GM21367 (cell line): ENCODE results near the gene EIF2B2.
"Not testable (repeated sequence)": the region's sequence is repeated elsewhere in the genome, so short reads cannot be mapped to it uniquely, and the experiment has no call there.

ENCODE experiments used
- ATAC-seq: cut with Tn5 transposase; IDR thresholded peaks from one replicate; pipeline ENCODE4 v1.9.1; 2021; ENCODE audit not compliant: unreplicated experiment

EIF2B2 gene

GRCh38 chr14:74988993-74989392 lies 13.7 kb upstream of the EIF2B2 start:
- ATAC-seq, result no peak

- ATAC-seq, result not testable (repeated sequence)
Measured at GRCh38 chr14:74994182-74994581, 8.5 kb upstream of the EIF2B2 start.

DNA sequence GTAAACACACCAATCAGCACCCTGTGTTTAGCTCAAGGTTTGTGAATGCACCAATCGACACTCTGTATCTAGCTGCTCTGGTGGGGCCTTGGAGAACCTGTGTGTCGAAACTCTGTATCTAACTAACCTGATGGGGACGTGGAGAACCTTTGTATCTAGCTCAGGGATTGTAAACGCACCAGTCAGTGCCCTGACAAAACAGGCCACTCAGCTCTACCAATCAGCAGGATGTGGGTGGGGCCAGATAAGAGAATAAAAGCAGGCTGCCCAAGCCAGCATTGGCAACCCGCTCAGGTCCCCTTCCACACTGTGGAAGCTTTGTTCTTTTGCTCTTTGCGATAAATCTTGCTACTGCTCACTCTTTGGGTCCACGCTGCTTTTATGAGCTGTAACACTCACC lies 6.9 kb upstream of the EIF2B2 start:
- ATAC-seq, result not testable (repeated sequence)

DNA sequence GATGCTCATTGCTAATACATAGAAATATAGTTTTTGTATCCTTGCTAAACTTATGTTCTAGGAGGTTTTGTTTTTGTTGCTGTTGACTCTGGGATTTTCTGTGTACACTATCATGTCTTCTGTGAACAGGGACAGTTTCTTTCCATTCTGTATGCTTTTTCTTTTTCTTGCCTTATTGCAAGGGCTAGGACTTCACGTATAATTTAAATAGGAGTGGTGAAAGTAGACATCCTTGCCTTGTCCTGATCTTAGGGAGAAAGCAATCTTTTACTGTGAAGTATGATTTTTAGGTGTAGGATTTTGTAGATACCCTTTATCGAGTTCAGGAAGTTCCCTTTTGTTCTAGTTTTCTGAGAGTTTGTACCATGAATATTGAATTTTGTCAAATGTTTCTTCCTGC lies 1.5 kb upstream of the EIF2B2 start:
- ATAC-seq, result no peak

GRCh38 chr14:75001899-75002298 lies 822 bp upstream of the EIF2B2 start:
- ATAC-seq, result no peak

- no peak for ATAC-seq
Measured at GRCh38 chr14:75003250-75004027, 718 bp downstream of the EIF2B2 start.

DNA sequence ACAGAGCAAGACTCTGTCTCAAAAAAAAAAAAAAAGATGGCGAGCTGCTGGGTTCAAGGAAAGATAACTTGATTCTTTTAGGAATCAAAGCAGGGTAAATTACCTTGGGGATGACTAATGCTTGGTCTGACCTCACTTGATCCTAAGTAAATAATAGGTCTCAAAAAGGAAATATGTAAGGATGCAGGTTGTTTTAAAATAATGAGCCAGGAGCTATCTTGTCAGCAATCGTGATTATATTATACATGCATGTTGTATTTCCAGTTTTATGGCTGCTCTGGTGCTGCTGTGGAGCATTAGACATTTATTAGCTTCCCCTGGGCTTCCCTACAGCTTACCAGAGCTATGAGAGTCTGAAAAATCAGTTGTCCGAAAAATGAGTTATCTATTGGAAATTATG lies 2.6 kb downstream of the EIF2B2 start:
- ATAC-seq, result no peak

DNA sequence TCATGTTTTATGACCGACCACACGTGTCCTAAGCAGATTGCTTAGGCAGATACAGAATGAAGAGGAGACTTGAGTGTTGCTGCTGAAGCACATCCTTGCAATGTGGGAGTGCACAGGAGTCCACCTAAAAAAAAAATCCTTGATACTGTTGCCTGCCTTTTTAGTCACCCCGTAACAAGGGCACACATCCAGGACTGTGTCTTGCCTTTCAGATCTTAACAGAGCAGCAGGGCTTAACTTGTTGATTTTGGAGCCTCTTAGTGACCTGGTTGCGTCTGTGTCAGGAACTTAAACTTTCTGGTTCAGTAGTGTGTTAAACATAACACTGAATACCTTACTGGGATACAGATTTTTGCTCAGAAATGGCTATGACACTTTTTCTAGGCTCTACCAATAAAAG lies 6.5 kb downstream of the EIF2B2 start:
- no peak for ATAC-seq

DNA sequence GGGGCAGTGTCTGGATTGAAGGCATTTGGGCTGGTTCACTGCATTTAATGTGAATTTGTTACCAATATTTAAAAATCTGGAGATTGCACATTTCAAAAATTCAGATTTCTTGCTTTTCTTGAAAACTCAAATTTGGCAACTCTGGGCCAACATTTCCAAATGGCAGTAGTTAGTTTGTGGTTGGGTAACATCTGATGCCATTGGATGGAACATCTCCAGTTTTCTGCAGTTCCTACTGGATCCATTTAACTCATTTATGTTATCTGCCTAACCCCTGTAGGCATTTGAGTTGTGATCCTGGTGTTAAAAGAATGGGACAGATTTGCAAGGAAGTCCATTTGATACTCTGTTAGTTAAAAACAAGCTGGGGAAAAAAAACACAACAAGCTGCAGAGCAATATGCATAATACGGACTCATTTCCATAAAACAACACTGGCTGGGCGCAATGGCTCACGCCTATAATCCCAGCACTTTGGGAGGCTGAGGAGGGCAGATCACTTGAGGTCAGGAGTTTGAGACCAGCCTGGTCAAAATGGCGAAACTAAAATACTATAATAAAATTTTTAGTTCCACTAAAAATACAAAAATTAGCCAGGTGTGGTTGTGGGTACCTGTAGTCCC lies 7.9 kb downstream of the EIF2B2 start:
- no peak for ATAC-seq

- no peak for ATAC-seq
Measured at GRCh38 chr14:75011356-75011994, 8.8 kb downstream of the EIF2B2 start.

DNA sequence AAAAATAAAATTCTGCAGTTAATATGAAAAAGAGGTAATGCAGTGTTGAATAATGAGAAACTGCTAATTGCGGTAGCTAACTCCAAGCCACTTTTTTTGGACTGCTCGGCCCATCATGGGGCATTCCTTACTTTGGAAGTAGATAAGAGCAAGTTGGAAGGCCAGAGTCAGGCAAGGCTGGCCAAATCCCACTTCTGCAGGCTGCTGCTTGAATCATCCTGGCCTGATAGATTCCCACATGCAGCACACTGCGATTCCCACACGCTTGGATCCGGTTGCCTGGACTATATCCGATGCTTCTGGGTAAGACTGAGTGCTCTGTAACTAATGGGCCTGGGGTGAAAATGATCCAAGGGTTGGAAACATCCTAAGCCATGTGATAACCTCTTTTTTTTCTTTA lies 10.6 kb downstream of the EIF2B2 start:
- ATAC-seq, result no peak

DNA sequence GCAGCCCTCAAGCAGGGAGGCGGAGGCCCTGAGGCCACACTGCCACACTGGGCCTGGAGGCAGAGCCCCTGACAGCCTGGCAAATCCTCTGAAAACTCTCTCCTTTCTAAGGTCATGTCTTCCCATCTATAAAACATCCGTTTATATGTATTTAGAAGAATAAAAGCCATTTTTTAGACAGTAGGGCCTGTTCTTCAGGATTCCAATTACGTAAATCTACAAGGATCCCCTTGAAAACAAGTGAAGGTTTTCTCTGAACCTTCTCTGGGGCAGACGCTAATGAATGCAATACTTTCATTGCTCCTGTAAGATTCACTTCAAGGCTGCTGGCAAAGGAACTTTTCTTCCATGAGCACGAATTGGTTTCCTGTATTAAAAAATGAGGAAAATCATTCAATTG lies 12.8 kb downstream of the EIF2B2 start:
- ATAC-seq, result no peak

- no peak for ATAC-seq
Measured at GRCh38 chr14:75016815-75017214, 14.1 kb downstream of the EIF2B2 start.

DNA sequence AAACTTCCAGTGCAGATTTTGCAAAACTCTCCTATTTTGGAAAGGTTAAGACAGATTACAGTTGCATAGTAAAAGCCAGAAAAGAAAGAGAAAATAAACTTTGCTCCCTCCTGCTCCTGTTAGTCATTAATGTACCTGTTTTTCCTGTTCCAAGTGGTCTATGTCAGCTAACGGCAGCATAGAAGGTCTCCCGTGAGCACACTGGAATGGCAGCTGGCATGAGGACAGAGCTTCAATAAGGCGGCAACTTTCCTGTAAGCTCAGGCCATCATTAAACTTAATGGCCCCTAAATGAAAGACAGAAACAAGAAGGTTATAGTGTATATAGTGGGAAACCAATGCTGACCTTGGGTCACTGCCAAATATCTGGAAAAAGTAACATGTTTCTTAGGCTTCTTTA lies 16.0 kb downstream of the EIF2B2 start:
- ATAC-seq, result no peak

DNA sequence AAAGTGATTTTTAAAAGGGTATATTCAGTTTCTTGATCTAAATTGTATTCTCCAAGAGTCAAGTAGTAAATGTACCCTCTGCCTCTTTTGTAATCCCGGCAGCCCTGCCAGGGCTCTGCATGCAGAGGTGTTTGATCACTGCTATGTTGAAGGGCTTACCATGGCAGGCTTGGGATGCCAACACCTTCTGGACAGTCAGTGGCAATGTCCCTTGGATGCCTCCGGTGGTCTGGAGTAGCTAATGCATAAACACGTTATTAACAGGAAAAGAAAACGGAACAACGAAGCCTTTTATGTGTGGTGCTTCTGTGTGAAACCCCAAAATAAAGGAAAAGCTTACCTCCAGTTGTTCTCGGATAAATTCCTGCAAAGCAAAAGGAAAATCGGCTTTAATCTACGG lies 19.9 kb downstream of the EIF2B2 start:
- ATAC-seq, result no peak

- ATAC-seq, result no peak
Measured at GRCh38 chr14:75023108-75023507, 20.4 kb downstream of the EIF2B2 start.

- no peak for ATAC-seq
Measured at GRCh38 chr14:75025082-75025481, 22.4 kb downstream of the EIF2B2 start.

GRCh38 chr14:75025876-75026275 lies 23.2 kb downstream of the EIF2B2 start:
- no peak for ATAC-seq

DNA sequence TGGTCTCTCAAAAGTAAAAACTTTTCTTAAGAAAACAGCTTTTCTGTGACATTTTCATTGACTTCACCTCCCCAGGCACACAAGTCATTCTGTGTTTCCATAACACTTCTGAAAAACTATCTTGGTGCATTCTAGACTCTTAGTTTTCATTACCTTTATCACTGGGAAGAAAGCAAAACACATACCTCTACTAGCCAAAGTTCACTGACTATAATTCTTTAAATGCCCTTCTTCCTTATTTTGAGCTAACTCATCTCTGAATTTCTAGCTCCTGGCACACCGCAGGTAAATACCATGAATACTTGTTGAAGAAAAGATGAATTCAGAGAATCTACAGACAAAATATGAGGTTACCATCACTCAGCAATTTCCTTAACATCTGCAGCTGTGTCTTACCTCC lies 27.4 kb downstream of the EIF2B2 start:
- no peak for ATAC-seq

- ATAC-seq, result no peak
Measured at GRCh38 chr14:75032939-75033338, 30.2 kb downstream of the EIF2B2 start.

DNA sequence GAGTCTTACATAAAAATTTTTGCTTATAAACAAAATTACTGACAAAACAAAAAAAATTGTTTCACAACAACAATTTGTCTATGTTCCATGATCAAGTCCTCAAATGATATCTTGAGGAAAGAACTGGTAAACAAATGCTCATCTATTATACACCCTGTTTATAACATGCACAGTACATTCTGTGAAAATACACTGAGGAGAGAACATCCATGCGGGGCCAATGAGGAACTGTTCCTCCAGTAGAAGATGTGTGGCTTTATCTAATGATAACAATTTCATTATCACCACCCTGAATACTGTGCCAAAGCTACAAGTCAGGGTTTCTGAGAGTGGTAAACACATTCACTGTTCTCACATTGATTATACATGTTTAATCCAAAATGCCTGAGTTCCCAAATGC lies 37.8 kb downstream of the EIF2B2 start:
- ATAC-seq, result no peak

- ATAC-seq, result no peak
Measured at GRCh38 chr14:75040959-75041358, 38.2 kb downstream of the EIF2B2 start.
